ENCODE measurements around the gene CHN1.

CHN1 gene

GRCh38 chr2:174985614-174986013 is 19.6 kb downstream of the CHN1 start:
- no peak overlapping the region for H3K9ac ChIP-seq (ENCODE audit: low read length)

GRCh38 chr2:174984561-174984960 is 20.6 kb downstream of the CHN1 start:
- no peak overlapping the region for H3K27ac ChIP-seq (ENCODE audit: low read depth, low read length)
- H3K27me3 ChIP-seq (ENCODE audit: control insufficient read depth, insufficient read depth, low read length): no peaks in the 10 kb centered on the region
- H3K4me3 ChIP-seq (ENCODE audit: low read length): no peak overlapping the region
- H3K36me3 ChIP-seq (ENCODE audit: control insufficient read depth, insufficient read depth, low read length): no peaks in the 10 kb centered on the region
- no peaks in the 10 kb centered on the region for H3K4me1 ChIP-seq (ENCODE audit: control insufficient read depth, insufficient read depth, low read length)
- no peak overlapping the region for H3K9ac ChIP-seq (ENCODE audit: low read length)

More at GRCh38 chr2:174985614-174986013, 19.6 kb downstream of the CHN1 start:
- Histone ChIP-seq H3K27me3 (ENCODE audit: control insufficient read depth, insufficient read depth, low read length) (no peaks in the 10 kb centered on the region), H3K4me3 (ENCODE audit: low read length) (no peak overlapping the region), H3K27ac (ENCODE audit: low read depth, low read length) (no peak overlapping the region), H3K4me1 (ENCODE audit: control insufficient read depth, insufficient read depth, low read length) (no peaks in the 10 kb centered on the region), H3K36me3 (ENCODE audit: control insufficient read depth, insufficient read depth, low read length) (no peaks in the 10 kb centered on the region)

GRCh38 chr2:174981331-174981730 is 23.9 kb downstream of the CHN1 start:
- Histone ChIP-seq H3K4me3 (ENCODE audit: low read length) (no peak overlapping the region), H3K27ac (ENCODE audit: low read depth, low read length) (no peak overlapping the region), H3K9ac (ENCODE audit: low read length) (no peak overlapping the region), H3K27me3 (ENCODE audit: control insufficient read depth, insufficient read depth, low read length) (no peaks in the 10 kb centered on the region), H3K4me1 (ENCODE audit: control insufficient read depth, insufficient read depth, low read length) (no peaks in the 10 kb centered on the region), H3K36me3 (ENCODE audit: control insufficient read depth, insufficient read depth, low read length) (no peaks in the 10 kb centered on the region)

GRCh38 chr2:174979996-174980395 is 25.2 kb downstream of the CHN1 start:
- Histone ChIP-seq H3K9ac (ENCODE audit: low read length) (no peak overlapping the region), H3K4me1 (ENCODE audit: control insufficient read depth, insufficient read depth, low read length) (no peaks in the 10 kb centered on the region)

GRCh38 chr2:174977364-174977763 is 27.8 kb downstream of the CHN1 start:
- Histone ChIP-seq H3K4me1 (ENCODE audit: control insufficient read depth, insufficient read depth, low read length) (no peaks in the 10 kb centered on the region), H3K27ac (ENCODE audit: low read depth, low read length) (no peak overlapping the region), H3K27me3 (ENCODE audit: control insufficient read depth, insufficient read depth, low read length) (no peaks in the 10 kb centered on the region), H3K9ac (ENCODE audit: low read length) (no peak overlapping the region), H3K4me3 (ENCODE audit: low read length) (no peak overlapping the region), H3K36me3 (ENCODE audit: control insufficient read depth, insufficient read depth, low read length) (no peaks in the 10 kb centered on the region)

More at GRCh38 chr2:174979996-174980395, 25.2 kb downstream of the CHN1 start:
- Histone ChIP-seq H3K27ac (ENCODE audit: low read depth, low read length) (no peak overlapping the region), H3K27me3 (ENCODE audit: control insufficient read depth, insufficient read depth, low read length) (no peaks in the 10 kb centered on the region), H3K36me3 (ENCODE audit: control insufficient read depth, insufficient read depth, low read length) (no peaks in the 10 kb centered on the region), H3K4me3 (ENCODE audit: low read length) (no peak overlapping the region)

DNA sequence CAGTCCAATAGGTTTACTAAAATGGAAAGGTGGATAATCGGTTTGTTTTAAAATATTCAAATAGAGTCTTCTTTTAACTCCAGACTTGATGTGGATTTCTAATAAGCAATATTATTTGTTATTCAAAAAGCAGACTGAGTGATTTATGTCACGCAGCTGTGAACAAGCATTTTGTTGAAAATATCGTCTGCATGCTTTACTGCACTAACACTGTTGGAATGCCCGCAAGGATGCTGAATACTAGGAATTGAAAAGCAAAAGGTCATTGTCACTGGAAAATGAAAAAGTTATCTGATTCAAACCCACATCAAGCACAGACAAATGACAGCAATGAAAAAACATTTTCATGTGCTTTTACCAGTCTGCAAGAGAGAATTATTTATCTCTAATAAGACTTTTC is 31.1 kb downstream of the CHN1 start:
- Histone ChIP-seq H3K4me1 (ENCODE audit: control insufficient read depth, insufficient read depth, low read length) (no peaks in the 10 kb centered on the region), H3K4me3 (ENCODE audit: low read length) (no peak overlapping the region), H3K27ac (ENCODE audit: low read depth, low read length) (no peak overlapping the region), H3K27me3 (ENCODE audit: control insufficient read depth, insufficient read depth, low read length) (no peaks in the 10 kb centered on the region), H3K9ac (ENCODE audit: low read length) (no peak overlapping the region), H3K36me3 (ENCODE audit: control insufficient read depth, insufficient read depth, low read length) (no peaks in the 10 kb centered on the region)

- H3K27me3 ChIP-seq (ENCODE audit: control insufficient read depth, insufficient read depth, low read length): no peaks in the 10 kb centered on the region
- H3K4me1 ChIP-seq (ENCODE audit: control insufficient read depth, insufficient read depth, low read length): no peaks in the 10 kb centered on the region
- no peaks in the 10 kb centered on the region for H3K36me3 ChIP-seq (ENCODE audit: control insufficient read depth, insufficient read depth, low read length)
- no peak overlapping the region for H3K27ac ChIP-seq (ENCODE audit: low read depth, low read length)
- no peak overlapping the region for H3K4me3 ChIP-seq (ENCODE audit: low read length)
- no peak overlapping the region for H3K9ac ChIP-seq (ENCODE audit: low read length)
Observed at GRCh38 chr2:174972924-174973323, 32.3 kb downstream of the CHN1 start.

- Histone ChIP-seq H3K27me3 (ENCODE audit: control insufficient read depth, insufficient read depth, low read length) (no peaks in the 10 kb centered on the region), H3K36me3 (ENCODE audit: control insufficient read depth, insufficient read depth, low read length) (no peaks in the 10 kb centered on the region), H3K4me1 (ENCODE audit: control insufficient read depth, insufficient read depth, low read length) (no peaks in the 10 kb centered on the region), H3K9ac (ENCODE audit: low read length) (no peak overlapping the region), H3K4me3 (ENCODE audit: low read length) (no peak overlapping the region), H3K27ac (ENCODE audit: low read depth, low read length) (no peak overlapping the region)
Observed at GRCh38 chr2:174971868-174972781, 33.1 kb downstream of the CHN1 start.

- peaks cover 6% of the 10 kb centered on the region for H3K4me1 ChIP-seq (ENCODE audit: control insufficient read depth, insufficient read depth, low read length)
- H3K4me3 ChIP-seq (ENCODE audit: low read length): no peak overlapping the region
- no peaks in the 10 kb centered on the region for H3K36me3 ChIP-seq (ENCODE audit: control insufficient read depth, insufficient read depth, low read length)
- no peaks in the 10 kb centered on the region for H3K27me3 ChIP-seq (ENCODE audit: control insufficient read depth, insufficient read depth, low read length)
- H3K9ac ChIP-seq (ENCODE audit: low read length): no peak overlapping the region
- no peak overlapping the region for H3K27ac ChIP-seq (ENCODE audit: low read depth, low read length)
Observed at GRCh38 chr2:174970092-174970491, 35.1 kb downstream of the CHN1 start.

DNA sequence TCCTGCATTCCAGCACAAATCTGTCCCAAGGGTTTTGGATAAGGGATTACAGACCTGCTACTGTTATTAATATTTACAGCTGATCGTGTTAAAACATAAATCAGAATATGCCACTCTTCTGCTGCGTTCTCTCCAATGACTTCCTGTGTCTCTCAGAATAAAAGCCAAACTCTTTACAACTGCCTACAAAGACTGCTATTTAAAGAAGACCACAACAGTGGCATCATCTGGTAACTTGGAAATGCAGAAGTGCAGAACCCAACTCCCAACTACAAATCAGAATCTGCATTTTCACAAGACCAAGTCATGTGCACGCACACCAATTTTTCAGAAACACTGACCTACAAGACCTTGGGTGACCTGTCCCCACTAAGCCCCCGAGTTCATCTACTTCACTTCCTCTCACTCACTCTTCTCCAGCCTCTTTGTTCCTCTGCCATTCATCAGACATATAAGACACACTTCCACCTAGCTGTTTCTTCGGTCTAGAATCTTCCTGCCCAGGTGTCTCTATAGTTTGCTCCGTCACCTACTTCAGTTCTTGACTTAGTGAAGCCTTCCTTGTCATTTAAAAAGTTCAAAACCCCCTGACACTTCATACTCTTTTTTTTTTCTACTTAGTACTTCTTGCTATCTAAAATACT is 36.0 kb downstream of the CHN1 start:
- Histone ChIP-seq H3K36me3 (ENCODE audit: control insufficient read depth, insufficient read depth, low read length) (no peaks in the 10 kb centered on the region), H3K27me3 (ENCODE audit: control insufficient read depth, insufficient read depth, low read length) (no peaks in the 10 kb centered on the region), H3K9ac (ENCODE audit: low read length) (no peak overlapping the region), H3K4me1 (ENCODE audit: control insufficient read depth, insufficient read depth, low read length) (peaks cover 6% of the 10 kb centered on the region), H3K27ac (ENCODE audit: low read depth, low read length) (no peak overlapping the region), H3K4me3 (ENCODE audit: low read length) (no peak overlapping the region)

GRCh38 chr2:174967691-174968260 is 37.4 kb downstream of the CHN1 start:
- H3K27ac ChIP-seq (ENCODE audit: low read depth, low read length): no peak overlapping the region
- H3K9ac ChIP-seq (ENCODE audit: low read length): no peak overlapping the region
- no peaks in the 10 kb centered on the region for H3K27me3 ChIP-seq (ENCODE audit: control insufficient read depth, insufficient read depth, low read length)
- H3K4me1 ChIP-seq (ENCODE audit: control insufficient read depth, insufficient read depth, low read length): peaks cover 6% of the 10 kb centered on the region
- no peaks in the 10 kb centered on the region for H3K36me3 ChIP-seq (ENCODE audit: control insufficient read depth, insufficient read depth, low read length)
- H3K4me3 ChIP-seq (ENCODE audit: low read length): no peak overlapping the region

DNA sequence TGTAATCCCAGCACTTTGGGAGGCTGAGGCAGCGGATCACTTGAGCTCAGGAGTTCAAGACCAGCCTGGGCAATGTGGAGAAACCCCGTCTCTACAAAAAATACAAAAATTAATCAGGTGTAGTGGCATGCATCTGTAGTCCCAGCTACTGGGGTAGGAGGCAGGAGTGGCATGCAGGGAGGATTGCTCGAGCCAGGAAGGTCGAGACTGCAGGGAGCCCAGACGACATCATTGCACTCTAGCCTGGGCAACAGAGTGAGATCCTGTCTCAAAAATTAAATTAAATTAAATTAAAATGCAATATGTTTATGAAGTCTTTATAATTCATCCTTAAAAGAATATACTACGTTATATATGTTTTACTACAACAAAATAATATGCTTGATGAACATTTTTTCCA is 38.1 kb downstream of the CHN1 start:
- Histone ChIP-seq H3K4me1 (ENCODE audit: control insufficient read depth, insufficient read depth, low read length) (peaks cover 6% of the 10 kb centered on the region), H3K4me3 (ENCODE audit: low read length) (no peak overlapping the region), H3K27ac (ENCODE audit: low read depth, low read length) (no peak overlapping the region), H3K27me3 (ENCODE audit: control insufficient read depth, insufficient read depth, low read length) (no peaks in the 10 kb centered on the region), H3K9ac (ENCODE audit: low read length) (no peak overlapping the region), H3K36me3 (ENCODE audit: control insufficient read depth, insufficient read depth, low read length) (no peaks in the 10 kb centered on the region)
